HG02610 (cell line): ENCODE results near the gene KLHL6.
A peak's percentile ranks its signal among the peaks of the same experiment; 100 is the strongest.
"Not testable (repeated sequence)": the region's sequence is repeated elsewhere in the genome, so short reads cannot be mapped to it uniquely, and the experiment has no call there.

Experiments
- ATAC-seq: cut with Tn5 transposase; IDR thresholded peaks from one replicate; pipeline ENCODE4 v1.9.1; 2021; ENCODE audit warnings: mild to moderate bottlenecking, moderate library complexity; ENCODE audit not compliant: unreplicated experiment

KLHL6 gene

GRCh38 chr3:183455089-183455488, 100.4 kb downstream of the KLHL6 start:
- no peak for ATAC-seq

- no peak for ATAC-seq
Observed at GRCh38 chr3:183454064-183454463, 101.4 kb downstream of the KLHL6 start.

DNA sequence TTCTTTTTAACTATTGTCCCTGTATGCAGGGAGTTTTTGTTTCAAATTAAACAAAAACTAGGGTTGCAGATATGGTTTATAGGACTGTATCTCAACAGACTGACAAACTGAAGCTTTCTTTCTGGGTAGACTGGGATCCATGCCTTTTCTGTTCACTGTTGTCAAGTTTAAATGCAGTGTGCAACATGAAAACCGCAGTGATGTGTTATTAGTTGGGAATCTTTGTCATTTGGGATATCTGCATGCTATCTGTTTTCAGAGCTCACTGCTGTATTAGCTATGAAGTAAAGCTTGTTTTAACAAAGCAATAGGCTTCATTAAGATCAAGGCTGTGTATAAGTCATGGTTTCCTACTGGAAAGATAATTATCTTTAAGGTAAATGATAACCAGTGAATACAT, 105.7 kb downstream of the KLHL6 start:
- no peak for ATAC-seq

GRCh38 chr3:183449391-183449790, 106.1 kb downstream of the KLHL6 start:
- ATAC-seq: no peak

DNA sequence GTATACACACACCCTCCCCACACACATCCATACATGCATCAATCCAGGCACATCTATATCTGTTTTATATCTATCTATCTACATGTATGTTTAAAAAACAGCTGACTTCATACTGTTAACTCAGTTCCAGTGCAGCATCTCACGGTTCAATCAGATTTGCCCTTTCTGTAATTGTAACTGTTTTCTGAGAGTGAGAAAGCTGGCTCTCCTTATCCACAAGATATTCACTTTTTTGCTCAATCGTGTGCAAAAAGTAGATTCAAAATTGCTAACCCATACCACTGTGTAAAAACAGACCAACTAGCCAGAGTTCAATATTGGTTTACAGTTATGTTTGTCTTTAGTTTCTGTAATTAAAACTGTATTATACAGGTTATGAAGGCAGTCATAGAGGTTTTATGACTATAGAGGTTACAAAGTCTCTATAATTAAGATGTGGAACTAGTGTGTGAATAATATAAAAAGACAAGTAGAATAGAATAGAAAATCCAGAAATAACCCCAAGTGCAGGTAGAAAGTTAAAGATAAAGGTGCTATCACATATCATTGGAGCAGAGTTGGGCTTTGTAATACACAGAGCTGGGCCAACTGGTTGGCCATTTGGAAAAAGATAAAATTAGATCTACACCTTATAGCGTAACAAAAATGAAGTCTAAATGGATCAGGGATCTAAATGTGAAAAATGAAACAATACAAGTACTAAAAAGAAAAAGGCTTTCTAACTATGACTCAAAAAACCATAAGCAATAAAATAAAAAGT, 107.0 kb downstream of the KLHL6 start:
- ATAC-seq: no peak

DNA sequence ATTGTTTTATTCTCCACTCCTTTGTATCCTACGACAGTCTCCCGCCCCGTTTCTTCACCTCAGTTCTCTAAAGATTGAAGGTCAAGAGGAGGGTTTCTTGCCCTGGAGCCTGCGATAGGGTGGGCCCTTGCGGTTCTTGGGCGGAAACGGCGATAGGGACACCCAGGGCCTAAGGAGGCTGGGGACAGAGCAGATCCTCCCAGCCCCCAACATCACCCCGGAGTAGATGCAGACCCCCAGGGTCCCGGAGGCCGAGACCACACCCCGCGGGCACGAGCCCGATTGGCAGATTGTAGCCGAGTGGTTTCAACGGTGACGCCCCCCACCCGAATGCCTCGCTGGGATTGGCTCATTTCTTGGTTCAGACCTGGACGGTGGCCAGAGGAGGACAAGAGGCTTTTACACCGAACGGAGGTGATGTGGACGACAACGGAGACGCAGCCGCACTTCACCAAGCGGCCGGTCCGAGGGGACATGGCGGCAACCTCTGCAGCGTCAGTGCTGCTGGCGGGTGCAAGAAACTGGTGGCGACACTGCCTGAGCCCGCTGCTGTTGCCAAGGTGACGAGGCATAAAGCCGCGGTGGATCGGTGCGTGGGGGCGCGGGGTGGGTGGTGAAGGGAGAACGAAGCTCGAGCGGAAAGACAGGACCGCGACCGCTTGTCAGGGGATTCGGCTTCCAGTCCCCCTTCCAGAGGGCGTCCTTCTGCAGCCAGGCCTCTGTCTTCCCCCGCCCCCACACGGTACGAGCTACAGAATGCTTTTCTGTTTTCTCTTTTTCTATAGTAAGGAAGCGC, 108.1 kb downstream of the KLHL6 start:
- peak; percentile 82 for ATAC-seq

DNA sequence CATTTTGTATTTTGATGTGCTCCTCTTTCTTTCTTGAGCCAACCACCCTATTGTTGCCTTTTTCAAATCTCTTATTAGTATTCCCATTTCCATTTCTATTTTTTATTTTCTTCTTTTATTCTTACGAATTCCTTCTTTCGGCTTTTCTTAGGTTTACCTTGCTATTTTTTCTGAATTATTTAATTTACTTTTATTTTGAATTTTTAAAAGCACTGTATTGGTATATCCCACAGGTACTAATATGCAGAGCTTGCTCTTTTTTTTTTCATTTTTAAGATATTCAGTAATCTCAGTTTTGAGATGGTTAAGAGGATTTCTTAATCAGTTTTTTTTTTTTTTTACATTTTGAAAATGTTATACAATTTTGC, 108.7 kb downstream of the KLHL6 start:
- no peak for ATAC-seq

- no peak for ATAC-seq
Observed at GRCh38 chr3:183444748-183445147, 110.8 kb downstream of the KLHL6 start.

DNA sequence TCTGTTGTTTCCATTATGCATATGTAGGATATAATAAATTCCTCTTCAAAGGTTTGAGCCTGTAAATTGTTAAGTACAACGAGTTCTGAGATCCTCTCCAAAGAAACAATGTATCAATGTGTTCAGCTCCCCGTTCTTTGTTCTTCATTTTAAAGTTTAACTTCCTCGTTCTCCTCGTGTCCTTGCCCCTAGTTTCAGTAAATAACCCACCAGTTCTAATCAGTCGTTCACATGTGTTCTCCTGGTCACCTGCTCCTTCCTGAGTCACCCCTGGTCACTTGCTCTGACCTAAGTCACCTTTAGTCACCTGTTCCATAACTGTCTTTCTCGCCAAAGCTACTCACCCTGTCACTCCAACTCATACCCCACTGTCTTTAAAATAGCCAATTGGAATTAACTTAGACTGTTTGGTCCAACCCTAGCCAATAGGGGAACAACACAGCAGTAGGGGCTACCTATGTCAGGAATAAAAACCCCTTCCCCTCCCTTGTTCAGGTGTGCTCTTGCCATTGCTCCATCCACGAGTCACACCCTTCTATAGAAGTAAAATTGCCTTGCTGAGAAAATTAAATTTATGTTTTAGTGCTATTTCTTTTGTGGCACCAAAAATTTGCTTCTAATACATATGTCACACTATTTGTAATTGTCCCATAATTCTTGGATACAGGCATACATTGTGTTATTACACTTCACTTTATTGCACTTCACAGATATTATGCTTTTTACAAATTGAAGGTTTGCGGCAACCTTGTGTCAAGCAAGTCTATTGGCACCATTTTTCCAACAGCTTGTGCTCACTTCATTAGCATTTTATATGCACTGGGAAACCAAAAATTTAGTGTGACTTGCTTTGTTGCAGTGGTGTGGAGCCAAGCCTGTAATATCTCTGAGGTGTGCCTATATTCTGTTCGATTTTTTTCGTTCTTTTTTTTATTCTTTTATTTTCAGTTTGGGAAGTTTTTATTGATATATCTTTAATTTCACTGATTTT, 111.8 kb downstream of the KLHL6 start:
- ATAC-seq: no peak

GRCh38 chr3:183442994-183443393, 112.5 kb downstream of the KLHL6 start:
- no peak for ATAC-seq

GRCh38 chr3:183440521-183440920, 115.0 kb downstream of the KLHL6 start:
- not testable (repeated sequence) for ATAC-seq

- ATAC-seq: no peak
Observed at GRCh38 chr3:183439515-183439914, 116.0 kb downstream of the KLHL6 start.

DNA sequence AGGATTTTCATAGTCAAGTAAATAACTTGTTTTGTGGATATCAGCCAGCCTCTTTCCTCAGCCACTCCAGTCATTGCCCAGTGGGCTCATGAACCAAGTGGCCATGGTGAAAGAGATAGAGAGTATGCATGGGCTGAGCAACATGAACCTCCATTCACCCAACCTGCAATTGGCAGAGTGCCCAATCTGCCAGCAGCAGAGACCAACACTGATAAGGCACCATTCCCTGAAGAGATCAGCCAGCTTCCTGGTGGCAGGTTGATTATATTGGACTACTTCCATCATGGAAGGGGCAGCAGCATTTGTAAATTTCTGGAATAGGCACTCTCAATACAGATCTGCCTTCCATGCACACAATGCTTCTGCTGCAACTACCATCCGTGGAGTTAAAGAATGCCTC, 116.8 kb downstream of the KLHL6 start:
- ATAC-seq: no peak

DNA sequence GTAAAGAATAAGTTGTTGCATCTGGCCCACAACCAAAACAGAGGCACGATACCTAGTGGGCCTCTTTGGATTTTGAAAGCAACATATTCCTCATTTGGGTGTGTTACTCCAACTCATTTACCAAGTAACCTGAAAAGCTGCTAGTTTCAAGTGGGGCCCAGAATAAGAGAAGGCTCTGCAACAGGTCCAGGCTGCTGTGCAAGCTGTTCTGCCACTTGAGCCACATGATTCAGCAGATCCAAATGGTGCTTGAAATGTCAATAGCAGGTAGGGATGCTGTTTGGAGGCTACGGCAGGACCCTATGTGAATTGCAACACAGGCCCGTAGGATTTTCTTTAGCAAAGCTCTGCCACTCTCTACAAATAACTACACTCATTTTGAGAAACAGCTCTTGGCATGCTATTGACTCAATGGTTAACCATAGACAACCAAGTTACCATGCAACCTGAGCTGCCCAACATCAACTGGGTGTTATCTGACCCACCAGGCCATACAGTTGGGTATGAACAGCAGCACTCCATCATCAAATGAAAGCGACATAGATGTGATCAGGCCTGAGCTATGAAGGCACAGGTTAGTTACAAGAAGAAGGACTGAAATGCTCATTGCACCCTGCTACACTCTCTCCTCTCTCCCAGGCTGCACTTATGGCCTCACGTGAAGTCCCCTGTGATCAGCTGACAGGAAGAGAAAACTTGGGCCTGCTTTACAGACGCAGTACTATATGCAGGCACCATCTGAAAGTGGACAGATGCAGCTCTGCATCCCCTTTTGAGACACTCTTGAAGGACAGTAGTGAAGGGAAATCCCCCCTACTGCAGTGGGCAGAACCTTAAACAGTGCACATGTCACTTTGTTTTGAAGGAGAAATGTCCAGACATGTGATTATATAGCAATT, 117.6 kb downstream of the KLHL6 start:
- no peak for ATAC-seq
